Liver (tissue), 9 donors: Measurements from ENCODE around the gene TSPO. TPM values are rescaled to one million over a fixed set of nuclear protein-coding genes. Genes with fewer than 3 reads are reported as not detected.

Experiments
- DNase-seq: peaks from one replicate; pipeline ENCODE4 v3.0.0-alpha.2; 2017; ENCODE audit warnings: low spot score
- H3K27ac ChIP-seq, 2 donors: one replicate each; pipeline ENCODE4 v1.7.0; 2013; ENCODE audit warnings: inconsistent platforms in 2 of 2, low read length in 2 of 2, control low read depth in 1 of 2, low read depth in 1 of 2, mild to moderate bottlenecking in 1 of 2
- H3K27me3 ChIP-seq, 4 donors: one replicate each; pipeline versions ENCODE4 v1.6.1 to v1.7.0; 2013; ENCODE audit warnings: low read length in 3 of 4, inconsistent platforms in 1 of 4, mild to moderate bottlenecking in 1 of 4, moderate library complexity in 1 of 4; ENCODE audit not compliant: control insufficient read depth in 4 of 4, insufficient read depth in 4 of 4
- H3K36me3 ChIP-seq, 4 donors: one replicate each; pipeline versions ENCODE4 v1.6.1 to v1.7.0; 2013; ENCODE audit warnings: low read length in 3 of 4, mild to moderate bottlenecking in 3 of 4, low read depth in 1 of 4, moderate library complexity in 1 of 4; ENCODE audit not compliant: control insufficient read depth in 4 of 4, insufficient read depth in 3 of 4
- H3K4me1 ChIP-seq, 4 donors: one replicate each; pipeline versions ENCODE4 v1.6.1 to v1.7.0; 2013; ENCODE audit warnings: low read length in 3 of 4, mild to moderate bottlenecking in 3 of 4, moderate library complexity in 1 of 4; ENCODE audit not compliant: control insufficient read depth in 4 of 4, insufficient read depth in 4 of 4
- H3K4me3 ChIP-seq, 3 donors: one replicate each; pipeline versions ENCODE4 v1.6.1 to v1.7.0; 2013; ENCODE audit warnings: low read length in 3 of 3, control low read depth in 1 of 3, low read depth in 1 of 3, mild to moderate bottlenecking in 1 of 3
- H3K9ac ChIP-seq, 2 donors: one replicate each; pipeline ENCODE4 v1.7.0; 2013; ENCODE audit warnings: low read length in 2 of 2, mild to moderate bottlenecking in 2 of 2, moderate library complexity in 2 of 2, control low read depth in 1 of 2, low read depth in 1 of 2
- H3K9me3 ChIP-seq, 4 donors: one replicate each; pipeline versions ENCODE4 v1.6.1 to v1.7.0; 2013; ENCODE audit warnings: low read length in 3 of 4; ENCODE audit not compliant: control insufficient read depth in 4 of 4
- CTCF ChIP-seq: fragments of 150-350 bp; IDR thresholded peaks from 2 replicates; pipeline ENCODE4 v1.5.1; 2017; ENCODE audit warnings: improper control_type of control experiment, low read depth, low read length; ENCODE audit not compliant: missing input control
- FOXA1 ChIP-seq: IDR thresholded peaks from 2 replicates; pipeline ENCODE4 v1.6.1; 2016; ENCODE audit warnings: antibody characterized with exemption
- FOXA2 ChIP-seq: IDR thresholded peaks from 2 replicates; pipeline ENCODE4 v1.6.1; 2016; ENCODE audit warnings: antibody characterized with exemption
- JUND ChIP-seq, 2 donors: IDR thresholded peaks; 2 replicates each; pipeline ENCODE4 v1.6.1; 2016; ENCODE audit warnings: antibody characterized with exemption in 2 of 2
- RAD21 ChIP-seq, 2 donors: IDR thresholded peaks; 2 replicates each; pipeline ENCODE4 v1.6.1; 2016; ENCODE audit warnings: antibody characterized with exemption in 2 of 2, mild to moderate bottlenecking in 2 of 2
- RXRA ChIP-seq, 2 donors: IDR thresholded peaks; 2 replicates each; pipeline ENCODE4 v1.6.1; 2017 to 2018; ENCODE audit warnings: antibody characterized with exemption in 2 of 2, mild to moderate bottlenecking in 1 of 2
- TAF1 ChIP-seq: conservative IDR thresholded peaks from 2 replicates; pipeline ENCODE4 v1.6.1; 2016; ENCODE audit warnings: antibody characterized with exemption, mild to moderate bottlenecking
- WGBS: extraction: QIAGEN DNeasy Blood & Tissue Kit; methylation state at CpG from one replicate; pipeline ENCODE4 v1.1.7; 2013; 5-methylcytosine and 5-hydroxymethylcytosine counted together
- polyA plus RNA-seq, 2 donors: library from polyadenylated mRNA; stranded (reverse) in 1 of 2; unstranded in 1 of 2; fragments of 200-250 nt in 1 of 2; fragments of >200 nt in 1 of 2; fragmentation: Nextera tagmentation in 1 of 2; extraction: Ambion mirVana in 1 of 2; gene quantifications; one replicate each; pipeline versions ENCODE4 v1.2.1 to v1.2.3, GENCODE V29; 2013 to 2015
- total RNA-seq, 2 donors: library from RNA; depleted of rRNA; stranded (reverse); fragments of >200 nt; gene quantifications; one replicate each; pipeline ENCODE4 v1.2.3, GENCODE V29; 2014
- TF ChIP-seq, protein P1 (sequence below): IDR thresholded peaks from 2 replicates; pipeline ENCODE4 v1.6.1; 2016; ENCODE audit warnings: antibody characterized with exemption
- TF ChIP-seq, protein P2 (sequence below): IDR thresholded peaks from 2 replicates; pipeline ENCODE4 v1.6.1; 2016; ENCODE audit warnings: antibody characterized with exemption, mild to moderate bottlenecking
- TF ChIP-seq, protein P3 (sequence below): IDR thresholded peaks from 2 replicates; pipeline ENCODE4 v1.6.1; 2016; ENCODE audit warnings: antibody characterized with exemption
- donor health status: healthy.
- donor health status: healthy.
- donor health status: healthy.
- donor health status: healthy.
- donor health status: healthy.

The TSPO gene
- total and polyA plus RNA-seq, 4 donors = 27.6 to 61.9 (median 40.2) TPM

DNA sequence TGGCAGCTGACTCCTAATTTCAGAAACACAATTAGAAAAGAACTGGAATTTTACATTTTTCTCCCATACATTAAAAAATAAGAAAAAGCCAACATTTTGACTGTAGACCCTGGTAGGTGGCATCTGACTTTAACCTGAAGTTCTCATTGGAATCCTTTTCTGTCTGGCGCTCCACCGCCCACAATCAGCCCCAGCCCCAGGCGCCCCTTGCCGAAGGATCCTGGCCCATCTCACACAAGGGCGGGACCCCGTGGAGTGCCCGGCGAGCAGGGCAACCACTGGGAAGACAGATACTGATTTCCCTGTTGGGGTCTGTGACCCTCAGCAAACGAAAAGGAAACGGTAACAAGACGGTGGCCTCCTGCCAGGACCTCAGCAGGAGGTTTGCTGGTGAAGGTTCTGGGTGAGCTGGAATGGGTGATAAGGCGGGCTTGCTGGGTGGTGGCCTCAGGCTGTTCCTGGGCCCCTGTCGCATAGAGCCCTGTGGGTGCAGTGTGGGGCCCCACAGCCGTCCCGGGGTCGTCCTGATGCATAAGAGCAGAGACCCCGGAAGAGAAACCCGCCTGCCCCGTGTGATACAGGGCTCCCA, 15.7 kb downstream of the TSPO start:
- TF ChIP-seq RXRA (IDR thresholded peaks at IDR 0.05) (no peak), TAF1 (no peak), RAD21 (IDR thresholded peaks at IDR 0.05) (no peak), FOXA2 (no peak), JUND (IDR thresholded peaks at IDR 0.05) (no peak), FOXA1 (no peak), CTCF (no peak)
- TF ChIP-seq, protein P1, sequence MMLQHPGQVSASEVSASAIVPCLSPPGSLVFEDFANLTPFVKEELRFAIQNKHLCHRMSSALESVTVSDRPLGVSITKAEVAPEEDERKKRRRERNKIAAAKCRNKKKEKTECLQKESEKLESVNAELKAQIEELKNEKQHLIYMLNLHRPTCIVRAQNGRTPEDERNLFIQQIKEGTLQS = no peak
- WGBS = 94% methylated on average over 19 of the region's 19 CpGs
- Histone ChIP-seq H3K27me3 (no peaks in the 10 kb centered on the region), H3K9ac (no peak overlapping the region), H3K9me3 (no peaks in the 10 kb centered on the region), H3K4me1 (no peaks in the 10 kb centered on the region), H3K4me3 (no peak overlapping the region), H3K36me3 (peaks cover 0 to 28% (median 9%) of the 10 kb centered on the region in 4 donors), H3K27ac (no peak overlapping the region)
- DNase-seq = peak; percentile 74

GRCh38 chr22:43168471-43169309, 17.3 kb downstream of the TSPO start:
- Histone ChIP-seq H3K36me3 (peaks cover 9 to 41% (median 14%) of the 10 kb centered on the region in 4 donors), H3K27ac (no peak overlapping the region), H3K27me3 (no peaks in the 10 kb centered on the region), H3K4me1 (no peaks in the 10 kb centered on the region), H3K9ac (no peak overlapping the region), H3K4me3 (no peak overlapping the region), H3K9me3 (no peaks in the 10 kb centered on the region)
- TF ChIP-seq, protein P2, sequence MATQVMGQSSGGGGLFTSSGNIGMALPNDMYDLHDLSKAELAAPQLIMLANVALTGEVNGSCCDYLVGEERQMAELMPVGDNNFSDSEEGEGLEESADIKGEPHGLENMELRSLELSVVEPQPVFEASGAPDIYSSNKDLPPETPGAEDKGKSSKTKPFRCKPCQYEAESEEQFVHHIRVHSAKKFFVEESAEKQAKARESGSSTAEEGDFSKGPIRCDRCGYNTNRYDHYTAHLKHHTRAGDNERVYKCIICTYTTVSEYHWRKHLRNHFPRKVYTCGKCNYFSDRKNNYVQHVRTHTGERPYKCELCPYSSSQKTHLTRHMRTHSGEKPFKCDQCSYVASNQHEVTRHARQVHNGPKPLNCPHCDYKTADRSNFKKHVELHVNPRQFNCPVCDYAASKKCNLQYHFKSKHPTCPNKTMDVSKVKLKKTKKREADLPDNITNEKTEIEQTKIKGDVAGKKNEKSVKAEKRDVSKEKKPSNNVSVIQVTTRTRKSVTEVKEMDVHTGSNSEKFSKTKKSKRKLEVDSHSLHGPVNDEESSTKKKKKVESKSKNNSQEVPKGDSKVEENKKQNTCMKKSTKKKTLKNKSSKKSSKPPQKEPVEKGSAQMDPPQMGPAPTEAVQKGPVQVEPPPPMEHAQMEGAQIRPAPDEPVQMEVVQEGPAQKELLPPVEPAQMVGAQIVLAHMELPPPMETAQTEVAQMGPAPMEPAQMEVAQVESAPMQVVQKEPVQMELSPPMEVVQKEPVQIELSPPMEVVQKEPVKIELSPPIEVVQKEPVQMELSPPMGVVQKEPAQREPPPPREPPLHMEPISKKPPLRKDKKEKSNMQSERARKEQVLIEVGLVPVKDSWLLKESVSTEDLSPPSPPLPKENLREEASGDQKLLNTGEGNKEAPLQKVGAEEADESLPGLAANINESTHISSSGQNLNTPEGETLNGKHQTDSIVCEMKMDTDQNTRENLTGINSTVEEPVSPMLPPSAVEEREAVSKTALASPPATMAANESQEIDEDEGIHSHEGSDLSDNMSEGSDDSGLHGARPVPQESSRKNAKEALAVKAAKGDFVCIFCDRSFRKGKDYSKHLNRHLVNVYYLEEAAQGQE = no peak
- TF ChIP-seq, protein P3, sequence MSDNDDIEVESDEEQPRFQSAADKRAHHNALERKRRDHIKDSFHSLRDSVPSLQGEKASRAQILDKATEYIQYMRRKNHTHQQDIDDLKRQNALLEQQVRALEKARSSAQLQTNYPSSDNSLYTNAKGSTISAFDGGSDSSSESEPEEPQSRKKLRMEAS = no peak
- TF ChIP-seq JUND (IDR thresholded peaks at IDR 0.05) = no peak
- TF ChIP-seq RXRA (IDR thresholded peaks at IDR 0.05) = no peak
- TF ChIP-seq CTCF = no peak
- WGBS = 88% methylated on average over 25 of the region's 25 CpGs
- DNase-seq = no peak
